GM21447 (cell line): Measurements from ENCODE around the gene HGD.
"Not testable (repeated sequence)": the region's sequence is repeated elsewhere in the genome, so short reads cannot be mapped to it uniquely, and the experiment has no call there.

Experiments used
- ATAC-seq: cut with Tn5 transposase; IDR thresholded peaks from one replicate; pipeline ENCODE4 v1.9.1; 2021; ENCODE audit not compliant: unreplicated experiment

The HGD gene

DNA sequence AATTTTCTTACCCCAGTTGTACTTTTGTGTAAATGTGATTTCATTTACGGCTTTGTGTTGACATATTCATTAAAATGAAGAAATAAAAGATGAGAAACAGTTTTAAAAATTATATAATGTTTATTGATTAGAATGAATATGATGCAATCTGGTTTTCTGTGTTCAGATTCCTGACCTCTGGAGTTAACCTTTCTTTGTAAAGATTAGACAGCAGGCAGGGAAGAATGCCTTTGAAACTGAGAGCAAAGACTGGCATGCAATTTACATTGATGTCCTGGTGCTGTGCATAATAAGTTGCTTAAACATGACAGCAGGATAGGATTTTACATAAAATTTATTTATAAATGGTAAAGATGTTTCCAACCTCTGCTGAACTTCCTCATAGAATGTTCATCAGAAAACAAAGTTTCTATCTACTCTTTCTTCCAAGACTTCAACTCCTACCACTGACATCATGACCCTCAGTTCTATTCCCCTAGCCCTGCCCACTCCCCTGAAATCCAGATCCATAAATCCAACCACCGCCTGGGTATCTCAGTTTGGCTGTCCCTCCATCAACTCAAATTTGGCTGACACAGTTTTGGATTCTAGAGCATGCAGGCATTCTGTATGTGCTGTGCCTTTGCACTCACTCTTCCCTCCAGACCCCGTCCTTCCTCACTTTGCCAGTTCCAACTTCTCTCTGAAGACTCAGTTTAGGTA lies 1.7 kb downstream of the HGD start:
- ATAC-seq = no peak

DNA sequence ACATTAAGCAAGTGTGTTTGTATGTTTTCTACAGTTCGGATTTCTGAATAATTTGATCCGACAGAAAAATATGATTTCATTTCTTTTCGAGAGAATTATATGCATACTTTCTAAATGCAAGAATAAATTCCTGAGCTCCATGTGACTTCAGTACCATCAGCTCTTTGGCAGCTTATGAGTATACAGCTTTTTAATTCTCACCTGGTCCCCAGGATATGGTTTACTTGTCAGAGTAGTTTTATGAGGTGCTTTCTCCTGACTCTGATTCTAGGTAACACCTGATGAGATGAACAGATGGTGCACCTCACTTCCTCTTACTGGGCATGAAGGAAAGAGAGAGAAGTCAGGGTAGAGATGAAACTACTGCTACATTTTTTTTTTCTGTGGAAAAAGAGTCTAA lies 3.1 kb downstream of the HGD start:
- no peak for ATAC-seq

DNA sequence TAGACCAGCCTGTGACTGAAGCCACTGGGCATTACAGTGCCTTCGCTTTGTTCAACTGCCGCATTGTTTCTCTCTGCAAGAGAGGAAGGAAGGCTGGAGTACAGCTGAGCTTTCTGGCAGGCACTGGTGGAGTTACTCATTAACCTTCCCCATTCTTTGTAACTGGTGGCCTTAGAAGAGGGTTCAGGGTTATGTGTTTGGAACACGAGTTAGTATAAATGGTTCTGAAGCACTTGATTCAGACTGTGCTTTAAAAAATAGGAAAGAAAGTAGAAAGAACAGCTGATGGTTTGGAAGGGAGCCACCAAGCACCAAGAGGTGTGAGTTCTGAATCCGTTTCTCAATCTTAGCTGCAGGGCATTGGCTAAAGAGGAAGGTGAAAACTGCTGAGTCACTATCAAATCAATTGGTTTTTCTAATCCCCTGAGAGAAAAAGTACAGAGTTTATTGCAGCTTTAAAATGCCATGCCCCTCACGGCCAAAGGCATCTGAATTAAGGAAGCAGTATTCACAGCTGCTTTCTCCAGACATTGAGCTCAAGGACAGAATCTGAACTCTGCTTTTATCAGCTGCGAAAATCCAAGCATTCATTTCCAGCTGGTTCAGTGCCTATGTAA lies 3.6 kb downstream of the HGD start:
- peak; percentile 90 for ATAC-seq

DNA sequence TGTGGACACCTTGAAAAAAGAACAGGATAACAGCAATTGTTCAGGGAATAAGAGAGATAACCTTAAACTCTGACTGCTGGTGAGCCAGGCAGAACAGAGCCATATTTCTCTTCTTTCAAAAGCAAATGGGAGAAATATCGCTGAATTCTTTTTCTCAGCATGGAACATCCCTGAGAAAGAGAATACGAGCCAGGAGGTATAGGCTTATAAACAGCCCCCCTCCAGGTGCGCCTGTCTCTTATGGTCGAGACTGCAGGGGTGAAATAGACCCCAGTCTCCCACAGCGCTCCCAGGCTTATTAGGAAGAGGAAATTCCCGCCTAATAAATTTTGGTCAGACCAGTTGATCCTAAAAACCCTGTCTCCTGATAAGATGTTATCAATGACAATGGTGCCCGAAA lies 4.8 kb downstream of the HGD start:
- ATAC-seq = not testable (repeated sequence)

DNA sequence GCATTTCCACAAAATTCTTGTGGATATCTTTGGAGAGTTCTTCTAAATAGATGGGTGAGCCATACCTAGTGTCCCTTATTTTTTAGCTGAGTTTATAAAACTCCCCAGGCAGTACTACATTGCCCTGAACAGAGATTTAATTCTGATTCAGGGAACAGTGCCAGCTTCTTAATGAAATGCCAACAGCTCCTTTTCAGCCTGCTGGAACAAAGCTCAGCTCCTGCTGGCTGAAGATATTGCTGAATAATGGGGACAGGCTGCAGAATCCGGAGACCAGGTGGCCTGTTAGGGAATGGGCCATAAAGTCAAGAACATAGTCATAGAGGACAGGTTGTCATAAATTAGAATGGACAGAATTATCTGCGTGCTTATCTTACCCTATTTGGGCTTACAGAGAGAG lies 8.9 kb downstream of the HGD start:
- ATAC-seq = no peak

DNA sequence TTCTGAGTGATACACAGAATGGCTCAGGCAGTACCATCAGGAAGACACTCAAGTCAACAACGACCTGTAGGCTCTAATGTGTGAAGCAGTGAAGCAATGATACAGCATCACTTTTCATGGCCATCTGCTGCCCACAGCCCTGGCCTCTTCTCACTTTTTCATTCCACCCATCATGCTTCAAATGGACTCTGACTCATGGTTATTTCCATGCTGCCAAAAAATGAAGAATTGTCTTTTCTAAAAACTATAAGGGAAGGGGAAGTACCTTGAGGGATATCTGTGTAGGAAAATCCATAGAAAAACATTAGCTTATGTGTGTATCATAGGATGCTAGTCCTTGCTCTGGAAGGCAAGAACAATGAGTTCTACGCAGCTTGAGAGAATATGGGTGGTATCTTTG lies 11.5 kb downstream of the HGD start:
- no peak for ATAC-seq

DNA sequence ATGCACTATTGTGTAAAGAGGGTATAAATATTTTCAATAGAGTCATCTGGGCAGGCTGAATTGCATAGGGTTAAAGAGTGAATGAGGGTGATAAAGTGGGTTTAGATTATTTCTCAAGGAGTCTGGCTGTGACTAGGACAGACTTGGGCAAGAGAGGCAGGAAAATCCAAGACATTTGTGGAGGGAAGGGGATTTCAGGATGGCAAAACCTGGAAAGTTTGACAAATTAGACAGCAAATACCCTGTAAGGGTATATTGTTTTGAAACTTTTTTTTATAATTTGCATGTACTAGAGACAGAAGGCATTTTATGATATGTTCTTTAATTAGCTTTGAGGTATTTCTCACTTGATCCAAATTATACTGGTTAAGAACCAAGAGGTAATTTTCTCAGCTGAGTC lies 17.1 kb downstream of the HGD start:
- ATAC-seq = no peak

DNA sequence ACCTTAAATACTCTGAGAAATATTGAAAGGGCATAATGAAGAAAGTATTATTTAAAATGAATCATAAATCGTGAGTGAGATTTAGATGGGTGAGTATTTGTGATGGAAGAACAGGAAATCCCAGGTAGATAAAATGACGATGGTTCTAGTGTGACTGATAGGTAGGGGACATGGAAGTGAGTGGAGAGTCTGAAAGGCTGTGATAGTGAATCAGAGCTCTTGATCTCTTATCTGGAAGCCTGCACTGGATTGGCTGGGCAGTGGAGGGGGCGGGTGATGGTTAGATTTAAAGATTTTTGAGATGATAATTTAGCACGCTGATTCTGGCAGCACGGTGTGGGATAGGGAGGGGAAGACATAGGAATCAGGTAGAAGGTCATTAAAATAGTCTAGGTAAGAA lies 20.1 kb downstream of the HGD start:
- ATAC-seq = no peak

DNA sequence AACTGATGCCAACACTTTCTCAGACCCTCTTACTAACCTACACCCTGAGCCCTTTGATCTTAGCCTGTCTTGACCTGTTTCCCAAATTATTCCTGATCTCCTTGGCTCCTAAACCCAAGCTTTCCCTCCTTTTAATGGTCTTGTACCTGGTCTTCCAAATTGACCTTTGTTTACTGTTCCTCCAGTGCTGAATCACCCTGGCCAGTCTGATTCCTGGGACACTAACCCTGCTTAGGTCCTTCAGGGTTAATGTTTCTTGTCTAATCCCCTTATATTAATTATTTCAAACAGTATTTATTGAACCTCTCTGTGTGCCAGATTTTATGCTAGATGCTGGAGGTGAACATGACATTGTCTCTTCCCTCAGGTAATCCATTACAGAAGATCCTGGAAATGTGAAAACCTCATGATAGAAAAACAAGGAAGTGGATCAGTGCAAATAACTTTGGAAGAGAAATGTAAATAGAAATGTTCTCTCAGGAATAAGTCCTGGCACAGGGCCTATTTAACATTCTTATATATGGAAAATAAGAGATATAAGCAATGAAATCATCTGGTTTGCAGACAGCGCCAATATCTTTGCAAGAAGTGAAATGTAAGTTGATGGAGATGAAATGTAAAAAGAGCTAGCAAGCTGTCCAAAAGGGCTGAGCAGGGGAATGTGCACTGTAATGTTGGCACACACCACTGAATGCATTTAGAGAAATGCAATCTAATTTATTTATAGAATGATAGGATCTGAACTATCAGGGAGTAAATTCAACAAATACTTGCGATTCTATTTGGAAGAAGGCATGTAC lies 20.7 kb downstream of the HGD start:
- ATAC-seq = no peak

DNA sequence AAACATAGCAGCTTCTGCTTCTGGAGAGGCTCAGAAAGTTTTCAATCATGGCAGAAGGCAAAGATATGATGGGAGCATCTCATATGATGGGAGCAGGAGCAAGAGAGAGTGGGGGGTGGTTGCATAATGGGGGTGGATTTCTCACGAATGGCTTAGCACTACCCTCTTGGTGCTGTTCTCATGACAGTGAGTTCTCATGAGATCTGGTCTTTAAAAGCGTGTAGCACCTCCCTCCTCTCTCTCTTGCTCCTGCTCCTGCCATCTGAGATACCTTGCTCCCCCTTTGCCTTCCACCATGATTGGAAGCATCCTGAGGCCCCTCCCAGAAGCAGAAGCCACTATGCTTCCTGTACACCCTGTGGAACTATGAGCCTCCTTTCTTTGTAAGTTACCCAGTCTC lies 22.2 kb downstream of the HGD start:
- no peak for ATAC-seq

DNA sequence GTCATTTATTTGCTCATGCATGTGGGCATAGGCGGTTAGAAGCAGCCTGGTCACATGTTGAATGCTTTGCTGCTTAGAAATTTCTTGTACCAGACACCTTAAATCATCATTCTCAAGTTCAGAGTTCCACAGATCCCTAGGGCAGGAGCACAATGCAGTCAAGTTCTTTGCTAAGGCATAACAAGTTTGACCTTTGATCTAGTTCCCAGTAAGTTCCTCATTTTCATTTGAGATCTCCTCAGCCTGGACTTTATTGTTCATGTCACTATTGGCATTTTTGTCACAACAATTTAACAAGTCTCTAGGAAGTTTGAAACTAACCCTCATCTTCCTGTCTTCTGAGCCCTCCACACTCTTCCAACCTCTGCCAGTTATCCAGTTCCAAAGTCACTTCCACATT lies 22.8 kb downstream of the HGD start:
- ATAC-seq = no peak

DNA sequence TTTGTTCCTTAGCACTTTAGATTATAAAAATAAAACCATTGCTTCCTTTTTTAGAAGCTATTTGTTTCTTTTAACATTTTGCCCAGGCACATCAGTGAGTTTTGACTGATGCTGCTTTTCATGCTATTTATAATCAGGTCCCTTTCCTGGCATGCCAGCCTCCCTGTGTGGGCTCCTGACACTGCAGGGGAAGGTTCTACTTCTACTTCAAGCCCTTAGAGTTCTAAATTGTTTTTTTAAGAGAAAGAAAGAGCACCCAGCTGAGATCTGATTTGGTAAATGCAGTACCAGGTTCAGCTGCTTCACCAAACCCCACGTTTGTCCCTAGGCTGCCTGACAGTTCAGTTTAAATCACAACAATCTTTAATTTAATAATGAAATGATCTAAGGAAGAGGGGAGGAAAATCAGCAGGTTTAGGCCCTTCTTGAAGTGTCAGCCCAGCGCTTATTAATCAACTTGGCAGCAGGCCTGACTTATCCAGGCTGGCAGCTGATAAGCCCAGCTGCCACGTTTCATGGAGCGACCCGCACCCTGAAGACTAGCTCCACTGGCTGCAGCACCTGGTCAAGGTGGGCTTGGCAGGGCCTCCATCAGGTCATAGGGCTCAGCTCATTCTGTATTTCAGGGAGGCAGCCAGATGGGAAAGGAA lies 29.0 kb downstream of the HGD start:
- no peak for ATAC-seq

DNA sequence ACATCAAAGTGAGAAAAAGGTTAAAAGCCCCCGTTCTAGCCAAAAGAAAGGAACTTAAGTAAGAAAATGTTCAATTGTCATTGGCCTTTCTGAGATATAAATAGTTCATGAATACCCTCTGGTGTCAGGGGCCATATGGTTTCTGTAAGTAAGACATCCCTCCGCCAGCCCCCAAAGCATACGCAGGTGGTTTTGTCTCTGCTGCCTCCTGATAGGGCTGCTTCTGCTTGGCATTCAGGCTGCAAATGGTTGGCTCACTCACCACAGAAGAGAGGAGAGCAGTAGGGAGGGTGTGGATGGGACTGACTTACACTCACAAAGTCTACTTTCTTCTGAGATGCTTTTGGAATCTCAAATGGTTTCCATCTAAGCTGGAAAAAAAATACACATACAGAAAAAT lies 29.8 kb downstream of the HGD start:
- ATAC-seq = no peak

DNA sequence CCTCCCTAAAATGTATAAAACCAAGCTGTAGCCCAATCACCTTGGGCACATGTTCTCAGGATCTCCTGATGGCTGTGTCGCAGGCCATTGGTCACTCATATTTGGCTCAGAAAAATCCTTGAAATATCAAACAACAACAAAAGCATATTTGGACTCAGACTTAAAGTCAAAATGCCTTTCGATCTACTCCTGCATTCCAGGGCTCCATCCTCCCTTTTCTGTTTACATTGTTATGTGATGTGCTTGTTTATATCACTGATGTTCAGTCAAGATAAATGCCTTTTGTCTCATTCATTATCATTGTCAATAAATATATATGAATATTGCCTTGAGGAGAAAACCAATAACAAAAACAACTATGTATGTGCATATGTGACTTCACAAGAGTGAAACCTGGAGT lies 31.7 kb downstream of the HGD start:
- ATAC-seq = no peak

DNA sequence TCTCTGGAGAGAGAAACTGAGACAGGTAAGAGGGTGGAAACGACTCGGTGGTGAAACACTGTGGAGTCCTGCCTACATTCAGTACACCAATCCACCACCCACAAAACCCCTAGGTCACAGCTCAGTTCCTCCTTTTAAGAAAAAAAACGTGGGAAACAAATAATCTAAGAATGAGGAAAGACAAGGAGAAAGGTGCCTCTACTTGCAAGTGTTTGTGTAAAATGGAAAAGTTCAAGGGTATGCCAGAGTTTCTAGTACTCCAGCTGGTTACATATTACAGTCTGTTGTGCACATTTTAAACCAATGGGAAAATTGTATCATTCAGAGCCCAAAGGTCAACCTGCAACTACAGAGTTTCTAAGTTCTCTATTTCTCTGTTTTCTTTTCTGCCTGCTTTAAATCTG lies 32.2 kb downstream of the HGD start:
- ATAC-seq = no peak

DNA sequence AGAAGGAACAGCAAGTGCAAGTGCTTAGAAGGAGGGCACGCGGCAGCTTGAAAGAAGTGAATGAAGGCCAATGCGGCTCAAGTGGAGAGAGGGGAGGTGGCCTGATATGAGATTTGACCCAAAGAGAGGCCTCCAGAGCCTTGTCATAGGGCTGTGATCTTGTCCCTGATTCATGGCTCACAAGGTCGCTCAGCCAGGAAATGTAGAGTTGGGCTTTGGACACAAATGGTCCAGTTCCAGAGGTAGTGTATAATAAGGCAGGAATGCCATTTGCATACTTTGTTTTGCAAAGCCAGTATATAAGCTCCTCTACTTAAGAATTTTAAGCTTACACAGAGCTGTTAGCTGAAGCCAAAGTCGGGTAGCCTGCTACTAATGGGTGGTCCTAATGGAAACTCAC lies 33.7 kb downstream of the HGD start:
- no peak for ATAC-seq

DNA sequence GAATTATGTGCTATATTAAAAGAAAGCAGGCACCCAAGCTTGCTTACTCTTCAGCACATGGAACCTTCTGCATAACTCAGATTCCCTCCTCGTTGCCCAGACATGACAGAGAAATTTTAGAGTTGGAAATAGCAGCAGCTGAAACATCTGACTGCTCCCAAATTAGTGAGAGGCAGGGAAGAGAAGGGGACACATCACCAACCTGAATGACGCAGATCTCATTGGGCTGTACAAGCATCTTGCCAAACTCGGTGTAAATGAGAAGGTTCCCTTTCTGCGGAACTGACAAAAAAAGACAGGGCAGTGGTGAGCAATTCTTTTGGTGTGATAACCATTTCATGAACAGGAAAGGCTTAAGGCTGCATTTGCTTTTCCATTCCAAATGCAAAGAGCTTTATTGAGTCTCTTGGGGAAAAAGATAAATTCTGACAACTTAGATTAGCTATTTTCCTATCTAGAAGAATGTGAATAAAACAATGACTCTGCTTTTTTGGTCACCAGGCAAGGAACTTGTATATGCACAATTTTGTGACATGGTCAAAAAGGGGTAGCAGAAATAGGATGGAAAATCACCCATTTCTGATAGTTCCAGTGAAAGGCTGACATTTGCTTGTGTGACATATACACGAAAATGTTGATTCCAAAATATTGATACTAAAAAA lies 35.1 kb downstream of the HGD start:
- ATAC-seq = no peak

DNA sequence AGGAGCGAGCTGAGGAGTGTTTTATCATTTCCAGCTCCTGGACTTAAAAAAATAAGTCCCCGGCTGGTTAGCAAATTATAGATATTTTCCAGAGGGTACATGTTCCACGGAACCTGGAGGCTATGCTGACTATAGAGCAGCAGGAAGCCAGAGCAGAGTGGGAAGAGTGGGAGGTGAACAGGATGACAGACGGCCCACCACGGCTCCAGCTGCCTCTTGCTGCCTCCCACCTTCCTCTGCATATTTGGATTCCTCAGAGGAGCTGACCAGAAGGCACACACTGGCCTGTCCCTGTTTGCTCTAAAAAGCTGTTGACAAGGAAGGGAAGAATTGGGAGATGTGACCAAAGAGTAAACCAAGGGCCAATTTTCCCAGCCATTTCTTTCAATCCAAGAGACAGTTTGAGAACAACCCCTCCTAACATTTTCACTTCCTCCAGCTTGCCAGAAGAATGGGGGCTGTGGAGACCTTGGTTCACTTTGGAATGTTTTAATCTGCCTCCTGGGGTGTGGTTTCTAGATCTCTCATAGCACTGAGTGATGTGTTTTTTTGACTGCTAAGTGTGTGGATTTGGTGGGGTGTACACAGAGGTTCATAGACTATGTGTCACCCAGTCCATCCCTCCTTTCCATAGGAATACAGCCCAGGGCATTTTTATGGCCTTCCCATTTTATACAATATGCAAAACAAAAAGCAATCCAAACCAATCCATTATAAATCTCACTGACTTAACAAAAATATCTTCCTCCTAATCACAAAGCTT lies 36.8 kb downstream of the HGD start:
- ATAC-seq = no peak

DNA sequence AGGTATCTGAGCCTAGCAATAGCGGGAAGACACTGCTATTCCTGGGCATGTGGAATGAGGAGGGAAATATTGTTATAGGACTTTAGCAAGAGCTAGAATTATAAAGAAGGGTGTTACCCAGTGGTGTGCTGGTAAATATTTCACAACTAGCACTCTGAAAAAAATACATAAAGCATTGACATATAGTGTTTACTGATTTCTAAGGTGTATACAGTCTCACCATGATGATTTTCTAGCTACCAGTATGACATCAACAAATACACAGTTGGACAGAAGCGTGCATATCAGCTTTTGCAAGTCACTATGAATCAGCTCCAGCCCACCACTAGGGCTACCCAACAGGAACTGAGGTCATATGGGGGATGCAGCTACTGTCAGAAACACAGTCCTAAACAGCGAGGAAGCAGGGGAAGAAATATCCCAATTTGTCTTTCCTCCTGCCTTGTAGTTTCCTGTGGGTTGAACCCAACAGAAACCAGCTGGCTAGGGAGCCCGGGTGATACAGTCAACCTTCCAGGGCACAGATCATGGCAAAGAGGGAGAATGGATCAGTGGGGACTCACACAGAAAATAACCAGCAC lies 39.6 kb downstream of the HGD start:
- no peak for ATAC-seq

DNA sequence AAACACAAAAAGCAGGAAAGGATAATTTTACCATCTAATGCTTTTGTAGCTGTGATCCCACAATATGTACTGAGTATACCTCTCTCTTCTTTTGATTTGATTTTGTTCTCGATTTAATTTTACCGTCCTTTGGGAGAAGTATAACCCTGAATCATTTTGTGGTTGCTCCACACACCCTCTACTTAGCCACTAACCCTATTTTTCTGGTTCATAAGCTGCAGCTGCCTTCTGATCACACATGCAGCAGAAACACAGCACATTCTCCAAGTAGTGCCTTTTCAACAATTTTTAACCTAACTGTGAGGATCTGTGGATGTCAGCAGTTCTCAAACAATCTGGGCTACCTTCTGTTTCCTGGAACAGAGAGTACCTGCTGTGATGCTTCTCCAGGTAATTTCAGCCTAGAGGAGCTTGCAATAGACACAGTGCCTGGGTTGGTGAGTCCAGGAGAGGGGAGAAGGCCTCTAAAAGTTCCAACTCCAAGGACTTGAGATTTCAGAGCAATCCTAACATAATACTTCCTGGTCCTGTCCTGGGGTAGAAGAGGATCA lies 40.3 kb downstream of the HGD start:
- ATAC-seq = no peak
